Measurements from ENCODE around the gene CCL14. TPM values are rescaled to one million over a fixed set of nuclear protein-coding genes. Genes with fewer than 3 reads are reported as not detected.

CCL14 gene
- total and polyA plus RNA-seq, 9 of the 15 experiments (the other 6 are each of a cell fraction or from before 2014, with no cell fraction given): not detected

DNA sequence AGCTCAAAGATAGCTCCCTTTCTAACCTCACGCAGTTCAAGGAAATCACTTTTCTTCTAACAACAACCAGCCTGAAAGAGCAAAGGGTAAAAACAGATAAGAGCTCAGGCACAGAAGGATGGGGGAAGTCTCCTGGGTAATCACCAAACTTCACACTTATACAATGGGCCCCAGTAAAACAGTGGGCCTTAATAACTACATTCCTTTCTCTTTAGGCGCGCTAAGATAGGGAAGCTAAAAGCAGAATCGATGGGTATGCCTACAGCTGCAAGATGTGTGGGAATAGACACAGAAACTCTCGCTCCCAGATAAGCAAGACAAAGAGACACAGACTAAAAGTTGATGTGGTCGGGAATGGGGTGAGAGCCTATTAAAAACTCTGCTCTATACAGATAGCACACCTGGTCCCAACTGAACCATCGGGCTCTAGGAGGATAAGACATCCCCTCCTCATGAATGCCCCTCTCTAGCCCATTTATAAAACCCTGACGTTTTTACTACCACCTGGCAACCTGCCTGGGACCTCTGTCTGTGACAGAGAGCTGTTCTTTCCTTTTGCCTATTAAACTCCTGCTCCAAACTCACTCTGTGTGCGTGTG lies 43.8 kb downstream of the CCL14 start (continued):
- TF ChIP-seq NR4A1 (CRISPR knock-in tag; IDR thresholded peaks at IDR 0.05) (no peak), NR4A1 (tag; IDR thresholded peaks at IDR 0.05) (no peak), KAT8 (IDR thresholded peaks at IDR 0.05; ENCODE audit: low read depth) (no peak), ZNF408 (CRISPR knock-in tag; IDR thresholded peaks at IDR 0.05; ENCODE audit: low read depth) (no peak), ZFPM2 (CRISPR knock-in tag; IDR thresholded peaks at IDR 0.05) (no peak), FOXM1 (IDR thresholded peaks at IDR 0.05; ENCODE audit: low read depth) (no peak), FOXM1 (CRISPR knock-in tag; IDR thresholded peaks at IDR 0.05; ENCODE audit: low read depth) (no peak), ZNF263 (CRISPR knock-in tag; IDR thresholded peaks at IDR 0.05; ENCODE audit: borderline replicate concordance) (no peak), ZNF695 (CRISPR knock-in tag; IDR thresholded peaks at IDR 0.05) (no peak), SIX5 (IDR thresholded peaks at IDR 0.05; ENCODE audit: borderline replicate concordance in 1 of 2, insufficient read depth in 1 of 2, low read depth in 1 of 2, low read length in 2 of 2) (no peak), CXXC5 (CRISPR knock-in tag; IDR thresholded peaks at IDR 0.05) (0 out of 2 replicates have a peak, but pooled peaks have one; percentile 20), ZNF696 (CRISPR knock-in tag; conservative IDR thresholded peaks at IDR 0.05) (no peak), MTA2 (IDR thresholded peaks at IDR 0.05; ENCODE audit: low read depth) (peak; percentile 44; the same call in 1 of the 2 replicates), CBFA2T3 (IDR thresholded peaks at IDR 0.05) (peak; percentile 94), HOMEZ (CRISPR knock-in tag; IDR thresholded peaks at IDR 0.05) (no peak), ZNF121 (CRISPR knock-in tag; conservative IDR thresholded peaks at IDR 0.05) (no peak), ZBTB7A (IDR thresholded peaks at IDR 0.05; ENCODE audit: borderline replicate concordance, control insufficient read depth, low read depth, low read length) (no peak), SIN3A (IDR thresholded peaks at IDR 0.05; ENCODE audit: borderline replicate concordance in 2 of 2, control insufficient read depth in 1 of 2, low read depth in 2 of 2, low read length in 2 of 2) (no peak), PHB (CRISPR knock-in tag; IDR thresholded peaks at IDR 0.05) (no peak), ZKSCAN8 (CRISPR knock-in tag; IDR thresholded peaks at IDR 0.05) (no peak), CC2D1A (IDR thresholded peaks at IDR 0.05) (peak; percentile 58; the same call in 1 of the 2 replicates), ZNF707 (CRISPR knock-in tag; conservative IDR thresholded peaks at IDR 0.05) (no peak), FOXP1 (CRISPR knock-in tag; IDR thresholded peaks at IDR 0.05) (no peak)
- TF ChIP-seq, protein P1, sequence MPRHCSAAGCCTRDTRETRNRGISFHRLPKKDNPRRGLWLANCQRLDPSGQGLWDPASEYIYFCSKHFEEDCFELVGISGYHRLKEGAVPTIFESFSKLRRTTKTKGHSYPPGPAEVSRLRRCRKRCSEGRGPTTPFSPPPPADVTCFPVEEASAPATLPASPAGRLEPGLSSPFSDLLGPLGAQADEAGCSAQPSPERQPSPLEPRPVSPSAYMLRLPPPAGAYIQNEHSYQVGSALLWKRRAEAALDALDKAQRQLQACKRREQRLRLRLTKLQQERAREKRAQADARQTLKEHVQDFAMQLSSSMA (CRISPR knock-in tag; IDR thresholded peaks at IDR 0.05): no peak
- TF ChIP-seq, protein P2, sequence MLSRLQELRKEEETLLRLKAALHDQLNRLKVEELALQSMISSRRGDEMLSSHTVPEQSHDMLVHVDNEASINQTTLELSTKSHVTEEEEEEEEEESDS (CRISPR knock-in tag; IDR thresholded peaks at IDR 0.05): no peak
- TF ChIP-seq, protein P3, sequence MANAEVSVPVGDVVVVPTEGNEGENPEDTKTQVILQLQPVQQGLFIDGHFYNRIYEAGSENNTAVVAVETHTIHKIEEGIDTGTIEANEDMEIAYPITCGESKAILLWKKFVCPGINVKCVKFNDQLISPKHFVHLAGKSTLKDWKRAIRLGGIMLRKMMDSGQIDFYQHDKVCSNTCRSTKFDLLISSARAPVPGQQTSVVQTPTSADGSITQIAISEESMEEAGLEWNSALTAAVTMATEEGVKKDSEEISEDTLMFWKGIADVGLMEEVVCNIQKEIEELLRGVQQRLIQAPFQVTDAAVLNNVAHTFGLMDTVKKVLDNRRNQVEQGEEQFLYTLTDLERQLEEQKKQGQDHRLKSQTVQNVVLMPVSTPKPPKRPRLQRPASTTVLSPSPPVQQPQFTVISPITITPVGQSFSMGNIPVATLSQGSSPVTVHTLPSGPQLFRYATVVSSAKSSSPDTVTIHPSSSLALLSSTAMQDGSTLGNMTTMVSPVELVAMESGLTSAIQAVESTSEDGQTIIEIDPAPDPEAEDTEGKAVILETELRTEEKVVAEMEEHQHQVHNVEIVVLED (CRISPR knock-in tag; IDR thresholded peaks at IDR 0.05): no peak

Measured in K562 (cell line).